GM12878 (cell line): ENCODE data around the gene MXI1. TPM values are rescaled to one million over a fixed set of nuclear protein-coding genes. Genes with fewer than 3 reads are reported as not detected.

Experiments used
- ATAC-seq: fragments of 200-7000 bp; cut with Tn5 transposase; 3 replicates; pipeline ENCODE4 v1.9.1; 2020; ENCODE audit warnings: mild to moderate bottlenecking, moderate library complexity
- BruUV-seq: library from RNA; stranded (reverse); fragments of 400-500 nt; replicated peaks from 2 replicates; lab custom pipeline; 2021; lab: Mats Ljungman, UMichigan
- CTCF ChIA-PET: fragments of 300-600 bp; sonication (Branson Sonifier 250); formaldehyde crosslinking; extraction: SDS; loops from one replicate; lab custom pipeline; 2021; ENCODE audit warnings: inconsistent platforms; lab: Yijun Ruan, JAX
- POLR2A ChIA-PET: fragments of 350-600 bp; formaldehyde crosslinking; extraction: SDS; loops from one replicate; lab custom pipeline; 2021; ENCODE audit warnings: inconsistent platforms; lab: Charles Lee
- RAD21 ChIA-PET: fragments of 300-600 bp; sonication (Branson Sonifier 250); formaldehyde crosslinking; loops from one replicate; lab custom pipeline; 2023; ENCODE audit warnings: antibody characterized with exemption; ENCODE audit not compliant: unreplicated experiment; lab: Charles Lee
- SMC1A ChIA-PET: fragments of 300-600 bp; sonication (Branson Sonifier 250); formaldehyde crosslinking; loops from one replicate; lab custom pipeline; 2023; ENCODE audit not compliant: unreplicated experiment, uncharacterized antibody; lab: Charles Lee
- DNase-seq: peaks from one replicate; pipeline ENCODE4 v3.0.0-alpha.2; 2011; ENCODE audit warnings: low read depth, low spot score
- FAIRE-seq: peaks from 3 replicates; lab custom pipeline; 2011; peaks lifted over from hg19 to GRCh38; lab: Jason Lieb, UNC
- H2AFZ ChIP-seq: 2 replicates; pipeline ENCODE4 v1.6.0; 2011; ENCODE audit warnings: low read depth, low read length, control low read depth; ENCODE audit not compliant: control insufficient read depth
- H3K27ac ChIP-seq: 2 replicates; pipeline ENCODE4 v1.5.1; 2011; ENCODE audit warnings: control low read depth; ENCODE audit not compliant: control insufficient read depth, insufficient read depth
- H3K27me3 ChIP-seq, 2 experiments: replicated peaks in 1 of 2; 2 replicates each; pipeline versions ENCODE4 v1.6.0 to v1.6.1; 2011; ENCODE audit warnings: low read length in 1 of 2; ENCODE audit not compliant: control insufficient read depth in 2 of 2, insufficient read depth in 2 of 2
- H3K36me3 ChIP-seq, 2 experiments: 2 replicates each; pipeline ENCODE4 v1.5.1; 2011; ENCODE audit warnings: low read length in 1 of 2; ENCODE audit not compliant: control insufficient read depth in 2 of 2, insufficient read depth in 2 of 2
- H3K4me1 ChIP-seq: 2 replicates; pipeline ENCODE4 v1.6.1; 2011; ENCODE audit warnings: mild to moderate bottlenecking, low read length, moderate library complexity, mixed read lengths; ENCODE audit not compliant: control insufficient read depth, insufficient read depth
- H3K4me2 ChIP-seq: 2 replicates; pipeline ENCODE4 v1.6.0; 2011; ENCODE audit warnings: control low read depth; ENCODE audit not compliant: control insufficient read depth, insufficient read depth
- H3K4me3 ChIP-seq: fragments of 200-600 bp; sonication (generic); 2 replicates; pipeline ENCODE4 v1.5.1; 2016
- H3K79me2 ChIP-seq: 2 replicates; pipeline ENCODE4 v1.6.0; 2011; ENCODE audit warnings: low read length; ENCODE audit not compliant: control insufficient read depth, insufficient read depth
- H3K9ac ChIP-seq: 2 replicates; pipeline ENCODE4 v1.8.0; 2011; ENCODE audit warnings: low read length, control low read depth, mixed read lengths; ENCODE audit not compliant: control insufficient read depth, insufficient read depth
- H3K9me3 ChIP-seq: replicated peaks from 3 replicates; pipeline ENCODE4 v1.5.1; 2011; ENCODE audit warnings: mild to moderate bottlenecking, low read length; ENCODE audit not compliant: control insufficient read depth, insufficient read depth
- H4K20me1 ChIP-seq: 2 replicates; pipeline ENCODE4 v1.6.0; 2011; ENCODE audit not compliant: control insufficient read depth, insufficient read depth
- CREM ChIP-seq: IDR thresholded peaks from 2 replicates; pipeline ENCODE4 v1.6.1; 2014; ENCODE audit warnings: antibody characterized with exemption, low read depth
- E2F4 ChIP-seq: IDR thresholded peaks from 2 replicates; pipeline ENCODE4 v1.6.1; 2012; ENCODE audit warnings: low read depth, low read length, improper control_type of control experiment
- E2F8 ChIP-seq: fragments of 450-650 bp; IDR thresholded peaks from 2 replicates; pipeline ENCODE4 v1.6.1; 2018; ENCODE audit warnings: mild to moderate bottlenecking, low read depth, moderate library complexity; ENCODE audit not compliant: partially characterized antibody
- FOXK2 ChIP-seq: fragments of 450-650 bp; IDR thresholded peaks from 2 replicates; pipeline ENCODE4 v1.6.1; 2017; ENCODE audit warnings: mild to moderate bottlenecking, moderate library complexity
- KLF5 ChIP-seq: fragments of 450-650 bp; IDR thresholded peaks from 2 replicates; pipeline ENCODE4 v1.6.1; 2014; ENCODE audit warnings: mild to moderate bottlenecking; ENCODE audit not compliant: partially characterized antibody
- MTA2 ChIP-seq: fragments of 450-650 bp; IDR thresholded peaks from 2 replicates; pipeline ENCODE4 v1.6.1; 2016; ENCODE audit warnings: low read depth, mild to moderate bottlenecking, moderate library complexity
- NR2C1 ChIP-seq: fragments of 450-650 bp; IDR thresholded peaks from 2 replicates; pipeline ENCODE4 v1.6.1; 2017; ENCODE audit warnings: antibody characterized with exemption, mild to moderate bottlenecking, moderate library complexity
- POLR2AphosphoS2 ChIP-seq: IDR thresholded peaks from 2 replicates; pipeline ENCODE4 v1.6.1; 2011; ENCODE audit warnings: low read depth, mild to moderate bottlenecking, low read length, improper control_type of control experiment, moderate library complexity
- POLR2AphosphoS5 ChIP-seq: IDR thresholded peaks from 2 replicates; pipeline ENCODE4 v1.6.1; 2011; ENCODE audit warnings: mild to moderate bottlenecking, low read length, inconsistent platforms
- RAD21 ChIP-seq: IDR thresholded peaks from 2 replicates; pipeline ENCODE4 v1.6.1; 2011; ENCODE audit warnings: mild to moderate bottlenecking, low read depth, low read length, moderate library complexity; ENCODE audit not compliant: insufficient read depth
- RELB ChIP-seq: fragments of 450-650 bp; IDR thresholded peaks from 2 replicates; pipeline ENCODE4 v1.6.1; 2017; ENCODE audit warnings: low read depth, mild to moderate bottlenecking, moderate library complexity
- SIN3A ChIP-seq: IDR thresholded peaks from 2 replicates; pipeline ENCODE4 v1.6.1; 2012; ENCODE audit warnings: low read depth, low read length, improper control_type of control experiment
- SIX5 ChIP-seq: IDR thresholded peaks from 2 replicates; pipeline ENCODE4 v1.6.1; 2011; ENCODE audit warnings: mild to moderate bottlenecking, low read depth, low read length, moderate library complexity; ENCODE audit not compliant: severe bottlenecking
- TARDBP ChIP-seq: IDR thresholded peaks from 2 replicates; pipeline ENCODE4 v1.6.1; 2016; ENCODE audit warnings: borderline replicate concordance
- ZBTB4 ChIP-seq: fragments of 450-650 bp; formaldehyde crosslinking; IDR thresholded peaks from 2 replicates; pipeline ENCODE4 v1.4.0; 2022; ENCODE audit warnings: mild to moderate bottlenecking, moderate library complexity
- ZNF217 ChIP-seq: fragments of 450-650 bp; IDR thresholded peaks from 2 replicates; pipeline ENCODE4 v1.6.1; 2017; ENCODE audit warnings: antibody characterized with exemption, mild to moderate bottlenecking
- ZNF24 ChIP-seq: fragments of 450-650 bp; IDR thresholded peaks from 2 replicates; pipeline ENCODE4 v1.6.1; 2017; ENCODE audit warnings: antibody characterized with exemption, mild to moderate bottlenecking
- ZNF274 ChIP-seq: IDR thresholded peaks from one replicate; pipeline ENCODE4 v1.8.0; 2011; ENCODE audit not compliant: insufficient read length, insufficient read depth
- WGBS: methylation state at CpG from one replicate; pipeline ENCODE4 v1.1.6; 2016; ENCODE audit warnings: low lambda C conversion rate; ENCODE audit not compliant: insufficient replicate concordance, insufficient coverage; ENCODE audit errors: missing lambda C conversion rate; 5-methylcytosine and 5-hydroxymethylcytosine counted together
- in situ Hi-C: fragments of 300-500 bp; cut with MboI; formaldehyde crosslinking; loops from 9 replicates; pipeline ENCODE4 v1.14.3; 2018; ENCODE audit warnings: mixed read lengths
- intact Hi-C: fragments of 100-400 bp; cut with micrococcal nuclease; formaldehyde crosslinking; loops from one replicate; pipeline ENCODE4 v1.14.2; 2022; ENCODE audit not compliant: unreplicated experiment
- polyA plus RNA-seq, 11 experiments: library from polyadenylated mRNA; depleted of rRNA in 4 of 11; unstranded in 6 of 11; stranded (reverse) in 5 of 11; fragments of >200 nt; fragmentation: Nextera tagmentation in 4 of 11; fragmentation: Illumina TruSeq in 1 of 11; extraction: Ambion mirVana in 4 of 11; extraction: Trizol in 1 of 11; gene quantifications; 1 replicate in 1 of 11; 2 replicates in 10 of 11; pipeline versions ENCODE4 v1.2.1 to v1.2.3, GENCODE V29; 2011 to 2016; ENCODE audit warnings: inconsistent platforms in 2 of 11, missing spikeins in 2 of 11, low read depth in 1 of 11
- total RNA-seq, 4 experiments: library from RNA; depleted of rRNA in 3 of 4; stranded (reverse); fragments of >200 nt in 3 of 4; fragmentation: Illumina TruSeq in 1 of 4; extraction: Trizol in 1 of 4; gene quantifications; 2 replicates each; pipeline versions ENCODE4 v1.2.1 to v1.2.3, GENCODE V29; 2013 to 2021

The MXI1 gene
- total and polyA plus RNA-seq, 10 of the 15 experiments (the other 5 are each of a cell fraction or from before 2014, with no cell fraction given), result 0.23 to 8.0 (median 0.41) TPM

GRCh38 chr10:110252151-110252550, 44.7 kb downstream of the MXI1 start:
- in situ Hi-C loops, result no loop called here
- TF ChIP-seq E2F8 (no peak), POLR2AphosphoS5 (no peak), FOXK2 (no peak), RAD21 (no peak), CREM (no peak), SIX5 (no peak), SIN3A (no peak), ZNF24 (no peak), POLR2AphosphoS2 (no peak), MTA2 (no peak), ZNF217 (no peak), TARDBP (no peak), RELB (no peak), KLF5 (no peak), ZNF274 (no peak), NR2C1 (no peak), E2F4 (no peak), ZBTB4 (CRISPR knock-in tag) (no peak)
- TF ChIP-seq, all 136 proteins: peak for 0
- RAD21 ChIA-PET, result interaction anchor here (0.6 to 1.6 kb wide), 4 partner anchors 21 to 306 kb away, joined by 3 to 4 read pairs (median 4); no protein-coding TSS in a partner anchor
- H3K9me3 ChIP-seq, result peaks cover 2% of the 10 kb centered on the region; the same call in 2 of the 3 replicates
- no peak for FAIRE-seq
- POLR2A ChIA-PET, result no interaction called here
- SMC1A ChIA-PET, result no interaction called here
- no peak for ATAC-seq
- H3K27ac ChIP-seq, result no peak overlapping the region
- peaks cover 19% of the 10 kb centered on the region for H3K4me1 ChIP-seq
- intact Hi-C loops, result no loop called here
- no TSS peak for BruUV-seq
- H3K4me3 ChIP-seq, result no peak overlapping the region
- H2AFZ ChIP-seq, result no peak overlapping the region
- no peaks in the 10 kb centered on the region for H4K20me1 ChIP-seq
- no peak overlapping the region for H3K9ac ChIP-seq
- CTCF ChIA-PET, result interaction anchor here (0.8 kb wide), 2 partner anchors 9 to 43 kb away, joined by 3 read pairs; no protein-coding TSS in a partner anchor
- 94% methylated on average over 1 of the region's 1 CpG for WGBS
- no peaks in the 10 kb centered on the region for H3K79me2 ChIP-seq
- H3K4me2 ChIP-seq, result no peak overlapping the region
- H3K27me3 ChIP-seq, result peaks cover 0 to 2% of the 10 kb centered on the region in 2 experiments; a peak in 1 of 4 replicates
- DNase-seq, result no peak
- H3K36me3 ChIP-seq, result no peaks in the 10 kb centered on the region
